ENCODE measurements around the gene STON2. TPM values are rescaled to one million over a fixed set of nuclear protein-coding genes. Genes with fewer than 3 reads are reported as not detected.

STON2 gene
- total RNA-seq, 1 donor from 2014 or later, result 66.8 TPM

- Mint-ChIP-seq H3K27ac (ENCODE audit: unreplicated experiment) (no peak overlapping the region), H3K4me1 (ENCODE audit: unreplicated experiment) (peaks cover 6% of the 10 kb centered on the region), H3K4me3 (ENCODE audit: unreplicated experiment) (peak overlapping the region; percentile 43), H3K9me3 (ENCODE audit: unreplicated experiment) (no peaks in the 10 kb centered on the region), H3K27me3 (ENCODE audit: unreplicated experiment) (no peaks in the 10 kb centered on the region), H3K36me3 (ENCODE audit: low read depth, unreplicated experiment) (peaks cover 30% of the 10 kb centered on the region)
- no peak for DNase-seq (ENCODE audit: low spot score)
- TF ChIP-seq CTCF (IDR thresholded peaks at IDR 0.05; ENCODE audit: unreplicated experiment), result no peak
Measured at GRCh38 chr14:81276073-81277069, 123.8 kb downstream of the STON2 start.

GRCh38 chr14:81275305-81276072, 124.6 kb downstream of the STON2 start:
- Mint-ChIP-seq H3K4me1 (ENCODE audit: unreplicated experiment) (peaks cover 9% of the 10 kb centered on the region), H3K4me3 (ENCODE audit: unreplicated experiment) (no peak overlapping the region), H3K9me3 (ENCODE audit: unreplicated experiment) (no peaks in the 10 kb centered on the region), H3K27me3 (ENCODE audit: unreplicated experiment) (no peaks in the 10 kb centered on the region), H3K27ac (ENCODE audit: unreplicated experiment) (no peak overlapping the region), H3K36me3 (ENCODE audit: low read depth, unreplicated experiment) (peaks cover 30% of the 10 kb centered on the region)
- DNase-seq (ENCODE audit: low spot score), result no peak
- TF ChIP-seq CTCF (IDR thresholded peaks at IDR 0.05; ENCODE audit: unreplicated experiment), result no peak

- Mint-ChIP-seq H3K27ac (ENCODE audit: unreplicated experiment) (no peak overlapping the region), H3K9me3 (ENCODE audit: unreplicated experiment) (no peaks in the 10 kb centered on the region), H3K4me1 (ENCODE audit: unreplicated experiment) (peaks cover 19% of the 10 kb centered on the region), H3K4me3 (ENCODE audit: unreplicated experiment) (no peak overlapping the region), H3K36me3 (ENCODE audit: low read depth, unreplicated experiment) (peaks cover 30% of the 10 kb centered on the region), H3K27me3 (ENCODE audit: unreplicated experiment) (no peaks in the 10 kb centered on the region)
- no peak for TF ChIP-seq CTCF (IDR thresholded peaks at IDR 0.05; ENCODE audit: unreplicated experiment)
- DNase-seq (ENCODE audit: low spot score), result no peak
Measured at GRCh38 chr14:81273961-81274575, 126.1 kb downstream of the STON2 start.

GRCh38 chr14:81273521-81273920, 126.6 kb downstream of the STON2 start:
- no peak overlapping the region for H3K27ac Mint-ChIP-seq (ENCODE audit: unreplicated experiment)
- peaks cover 23% of the 10 kb centered on the region for H3K4me1 Mint-ChIP-seq (ENCODE audit: unreplicated experiment)
- TF ChIP-seq CTCF (IDR thresholded peaks at IDR 0.05; ENCODE audit: unreplicated experiment), result no peak
- no peaks in the 10 kb centered on the region for H3K9me3 Mint-ChIP-seq (ENCODE audit: unreplicated experiment)
- no peak for DNase-seq (ENCODE audit: low spot score)
- H3K4me3 Mint-ChIP-seq (ENCODE audit: unreplicated experiment), result no peak overlapping the region
- peaks cover 29% of the 10 kb centered on the region for H3K36me3 Mint-ChIP-seq (ENCODE audit: low read depth, unreplicated experiment)
- no peaks in the 10 kb centered on the region for H3K27me3 Mint-ChIP-seq (ENCODE audit: unreplicated experiment)

All from endothelial cell (in vitro differentiated cells).